Eye (tissue), 1 donor: ENCODE data around the gene LRRFIP2.
"Not testable (repeated sequence)": the region's sequence is repeated elsewhere in the genome, so short reads cannot be mapped to it uniquely, and the experiment has no call there.

Experiments
- DNase-seq: peaks from one replicate; pipeline ENCODE4 v3.0.0-alpha.2; 2015

Gene LRRFIP2

DNA sequence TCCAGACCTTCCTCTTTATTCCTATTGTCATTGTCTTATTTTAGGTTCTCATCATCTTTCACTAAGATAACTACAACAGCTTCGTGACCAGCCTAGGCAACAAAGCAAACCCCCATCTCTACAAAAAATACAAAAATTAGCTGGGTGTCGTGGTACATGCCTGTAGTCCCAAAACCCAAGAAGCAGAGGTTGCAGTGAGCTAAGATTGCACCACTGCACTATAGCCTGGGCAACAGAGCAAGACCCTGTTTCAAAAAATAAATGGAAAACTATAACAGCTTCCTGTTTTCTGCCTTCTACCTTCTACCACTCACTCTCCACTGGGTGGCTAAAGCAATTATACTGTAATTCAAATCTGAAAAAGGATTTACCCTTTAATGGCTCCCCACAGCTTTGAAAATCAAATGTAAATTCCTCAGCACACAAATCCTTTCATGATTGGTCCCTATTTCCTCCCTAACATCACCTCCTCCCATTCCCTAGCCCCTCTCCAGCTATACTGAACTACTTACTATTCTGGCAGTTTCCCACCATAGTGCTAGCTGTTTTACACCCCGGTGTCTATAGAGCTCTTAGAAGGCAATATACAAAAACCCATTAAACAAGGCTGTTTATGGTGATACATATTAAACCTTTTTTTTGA is 33.4 kb downstream of the LRRFIP2 start:
- DNase-seq = no peak

DNA sequence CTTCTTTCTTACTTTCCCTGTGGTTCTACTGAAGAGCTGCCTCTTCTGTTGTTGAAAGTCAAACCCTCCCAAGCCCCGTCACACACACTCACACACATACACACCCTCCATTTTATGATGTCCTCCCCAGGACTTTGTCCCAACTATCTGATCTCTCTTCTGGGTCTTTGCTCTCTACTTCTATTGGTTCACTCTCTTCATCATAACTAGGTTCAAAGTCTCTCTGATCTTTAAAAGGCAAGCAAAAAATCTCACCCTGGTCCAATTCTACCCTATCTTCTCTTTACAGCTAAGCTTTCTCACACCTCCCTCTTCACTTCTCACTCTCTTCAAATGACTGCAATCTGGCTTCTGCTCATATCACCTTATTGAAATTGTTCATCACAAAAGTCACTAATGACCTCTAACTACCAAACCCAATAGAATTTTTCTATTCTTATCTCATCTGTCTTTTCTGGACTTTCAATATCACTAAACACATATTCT is 34.8 kb downstream of the LRRFIP2 start:
- no peak for DNase-seq

DNA sequence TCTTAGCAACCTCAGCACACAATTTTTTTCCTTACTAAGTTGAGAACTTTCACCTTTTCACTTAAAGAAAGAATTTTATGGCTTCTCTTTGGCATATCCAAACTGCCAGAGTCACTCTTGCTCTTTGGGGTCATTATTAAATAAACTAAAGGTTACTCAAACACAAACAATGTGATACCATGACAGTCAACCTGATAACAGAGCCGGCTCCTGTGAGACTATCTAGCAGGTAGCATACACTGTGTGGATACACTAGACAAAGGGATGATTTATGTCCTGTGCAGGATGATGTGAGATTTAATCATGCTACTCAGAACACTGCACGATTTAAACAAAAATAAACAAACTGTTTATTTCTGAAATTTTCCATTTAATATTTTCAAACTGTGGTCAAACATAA is 35.6 kb downstream of the LRRFIP2 start:
- DNase-seq = no peak

DNA sequence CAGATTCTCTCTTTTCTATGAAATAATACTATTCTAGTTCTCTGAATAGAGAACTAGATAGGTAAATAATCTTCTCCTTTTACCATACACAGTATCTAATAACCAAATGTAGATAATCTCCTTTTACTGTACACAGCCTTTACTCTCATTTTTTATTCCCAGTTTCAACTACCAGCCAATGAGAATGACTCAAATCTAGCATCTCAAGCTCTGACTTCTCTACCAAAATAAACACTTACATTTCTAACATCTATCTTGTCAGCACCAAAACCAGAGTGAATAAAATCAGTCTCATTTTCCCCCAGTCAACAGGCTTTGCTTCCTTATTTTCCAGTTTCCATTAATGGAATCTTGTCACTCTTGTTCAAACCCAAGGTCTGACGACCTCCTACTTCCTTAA is 36.9 kb downstream of the LRRFIP2 start:
- DNase-seq = no peak

DNA sequence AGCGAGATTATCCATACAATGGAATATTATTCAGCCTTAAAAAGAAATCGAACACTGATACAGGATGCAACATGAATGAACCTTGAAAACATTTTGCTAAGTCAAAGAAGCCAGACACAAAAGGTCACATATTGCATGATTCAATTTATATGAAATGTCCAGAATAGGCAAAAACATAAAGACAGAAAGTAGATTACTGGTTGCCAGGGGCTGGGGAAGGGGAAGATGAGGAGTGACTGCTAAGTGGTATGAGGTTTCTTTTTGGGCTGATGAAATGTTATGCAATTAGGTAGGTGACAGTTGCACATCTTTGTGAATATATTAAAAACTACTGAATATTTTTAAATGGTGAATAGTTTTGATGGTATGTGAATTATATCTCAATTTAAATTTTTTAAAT is 38.3 kb downstream of the LRRFIP2 start:
- no peak for DNase-seq

DNA sequence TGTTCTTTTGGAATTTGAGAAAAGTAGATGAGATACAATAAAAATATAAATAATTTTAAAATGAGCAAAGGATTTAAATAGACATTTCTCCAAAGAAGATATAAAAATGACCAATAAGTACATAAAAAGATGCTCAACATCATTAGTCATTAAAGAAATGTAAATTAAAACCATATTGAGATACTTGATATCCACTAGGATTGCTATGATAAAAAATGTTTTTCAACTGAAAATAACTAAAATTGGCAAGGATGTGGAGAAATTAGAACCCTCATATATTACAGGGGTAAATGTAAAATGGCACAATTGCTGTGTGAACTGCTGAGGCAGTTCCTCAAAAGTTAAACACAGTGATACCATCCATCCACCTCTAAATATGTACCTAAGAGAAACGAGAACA is 38.8 kb downstream of the LRRFIP2 start:
- no peak for DNase-seq

DNA sequence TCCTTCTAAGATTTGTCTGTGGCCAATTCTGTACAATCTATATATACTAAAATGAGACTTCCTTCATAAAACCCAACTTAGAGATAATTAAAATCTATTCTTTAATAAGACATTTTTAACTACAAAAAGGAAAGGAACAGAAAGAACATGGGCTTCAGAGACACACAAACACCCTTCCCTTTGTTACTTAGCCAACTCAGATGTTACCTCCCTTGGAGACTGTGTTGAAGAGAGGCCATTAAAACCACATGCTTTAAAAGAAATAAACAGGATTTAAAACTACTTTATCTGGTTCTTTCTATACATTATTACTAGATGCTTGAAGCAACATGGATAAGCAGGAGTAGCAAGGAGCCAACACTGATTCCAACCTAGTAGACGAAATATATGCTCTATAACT is 42.0 kb downstream of the LRRFIP2 start:
- no peak for DNase-seq

DNA sequence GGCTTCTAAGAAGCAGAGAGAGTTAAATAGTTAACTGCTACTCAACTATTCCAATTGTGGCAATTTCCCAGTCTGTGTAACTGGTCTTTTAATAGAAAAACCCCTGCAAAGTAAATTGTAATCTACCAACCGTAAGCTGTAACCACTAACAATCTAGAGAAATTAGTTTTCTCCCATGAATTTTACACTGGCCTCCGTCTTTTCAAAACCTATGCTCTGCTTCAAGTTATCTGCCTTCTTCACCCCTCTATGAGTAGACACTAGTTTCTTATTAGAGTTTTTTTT is 42.6 kb downstream of the LRRFIP2 start:
- no peak for DNase-seq

DNA sequence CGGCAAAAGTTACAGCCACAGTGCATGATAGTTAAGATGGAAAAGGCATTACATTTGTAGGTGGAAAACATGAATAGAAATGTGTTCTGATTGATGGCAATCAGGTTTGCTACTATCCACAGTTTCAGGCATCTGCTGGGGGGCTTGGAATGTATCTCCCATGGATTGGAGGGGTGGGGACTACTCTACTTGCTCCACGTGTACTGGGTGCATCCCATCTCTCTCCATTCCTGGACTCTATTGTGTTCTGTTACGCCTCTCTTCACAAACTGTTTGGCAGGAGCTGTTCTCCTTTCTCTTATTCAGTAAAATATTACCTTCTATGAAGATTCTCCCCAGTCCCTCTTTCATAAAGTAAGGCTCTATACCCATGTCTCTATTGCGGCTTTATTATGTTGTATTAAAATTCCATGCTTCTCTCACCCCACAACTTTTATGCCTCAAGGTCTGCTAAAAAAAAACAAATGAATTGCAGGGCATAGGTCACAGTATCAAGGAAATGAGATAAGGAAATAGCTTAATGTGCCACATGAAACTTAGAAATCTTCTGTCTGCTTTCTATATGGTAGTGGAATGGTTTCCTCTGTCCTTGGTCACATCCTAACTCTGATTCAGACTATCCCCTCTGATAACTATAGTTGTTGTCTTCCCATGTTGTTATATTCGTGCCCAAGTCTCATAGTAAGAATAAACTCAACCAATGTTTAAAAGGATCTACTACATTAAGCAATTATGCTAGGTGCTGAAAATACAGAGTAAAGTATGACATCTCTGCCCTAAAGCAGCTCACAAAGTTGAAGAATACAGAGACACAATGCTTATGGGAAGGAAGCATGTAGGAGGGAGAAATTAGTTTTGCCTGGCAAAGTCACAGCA is 43.2 kb downstream of the LRRFIP2 start:
- no peak for DNase-seq

DNA sequence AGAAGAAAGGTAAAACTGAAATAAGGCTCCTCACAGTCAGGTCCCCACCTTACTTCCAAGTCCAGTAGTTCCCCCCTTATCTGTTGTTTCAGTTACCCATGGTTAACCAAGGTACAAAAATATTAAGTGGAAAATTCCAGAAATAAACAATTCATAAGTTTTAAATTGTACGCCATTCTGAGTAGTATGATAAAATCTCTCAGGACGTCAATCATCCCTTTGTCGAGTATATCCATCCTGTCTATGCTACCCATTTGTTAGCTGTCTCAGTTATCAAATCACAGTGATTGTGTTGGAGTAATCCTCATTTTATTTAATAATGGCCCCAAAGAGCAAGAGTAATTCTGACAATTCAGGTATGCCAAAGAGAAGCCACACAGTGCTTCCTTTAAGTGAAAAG is 43.9 kb downstream of the LRRFIP2 start:
- DNase-seq = no peak

DNA sequence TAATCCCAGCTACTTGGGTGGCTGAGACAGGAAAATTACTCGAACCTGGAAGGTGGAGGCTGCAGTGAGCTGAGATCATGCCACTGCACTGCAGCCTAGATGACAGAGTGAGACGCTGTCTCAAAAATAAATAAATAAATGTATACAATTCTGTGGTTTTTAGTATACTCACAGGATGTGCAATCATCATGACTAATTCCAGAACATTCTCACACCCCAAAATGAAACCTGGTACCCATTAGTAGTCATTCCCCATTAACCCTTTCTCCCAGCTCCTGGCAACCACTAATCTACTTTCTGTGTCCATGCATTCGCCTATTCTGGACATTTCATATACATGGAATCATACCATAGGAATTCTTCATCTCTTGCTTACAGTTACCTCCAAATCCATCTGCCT is 44.5 kb downstream of the LRRFIP2 start:
- DNase-seq = no peak

DNA sequence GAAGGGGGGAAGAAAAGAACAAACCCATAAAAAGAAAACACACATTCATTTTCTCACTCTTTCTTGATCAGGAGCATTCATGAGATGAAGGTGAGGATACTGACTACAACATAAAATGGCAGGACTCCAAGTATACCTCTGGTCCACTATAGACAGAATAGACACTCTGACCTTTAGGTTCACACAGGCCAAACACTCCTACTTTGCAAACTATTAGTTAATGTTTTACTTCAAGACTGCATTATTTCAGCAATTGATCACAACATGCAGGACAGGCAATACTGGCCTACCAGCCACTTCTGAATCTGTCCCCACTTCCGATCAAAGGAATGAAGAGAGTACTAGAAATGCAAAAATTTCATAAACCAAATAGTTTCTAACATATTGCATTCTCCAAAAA is 47.0 kb downstream of the LRRFIP2 start:
- no peak for DNase-seq

DNA sequence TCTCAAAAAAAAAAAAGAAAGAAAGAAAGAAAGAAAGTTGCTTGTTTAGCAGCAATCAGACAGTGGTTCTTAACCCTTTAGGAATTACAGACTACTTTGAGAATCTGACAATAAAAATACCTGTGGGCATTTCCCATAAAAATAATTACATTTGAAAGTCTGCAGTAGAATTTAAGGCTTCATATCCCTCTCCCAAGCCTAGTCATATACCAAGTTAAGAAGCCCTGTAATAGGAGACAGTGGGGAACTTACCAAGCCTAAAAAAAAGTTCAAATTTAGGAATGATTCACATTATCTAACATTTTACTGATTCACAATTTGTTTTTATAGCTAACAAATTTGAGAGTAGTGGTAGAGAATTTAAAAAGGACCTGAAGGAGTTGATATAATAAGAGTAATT is 47.5 kb downstream of the LRRFIP2 start:
- DNase-seq = no peak

DNA sequence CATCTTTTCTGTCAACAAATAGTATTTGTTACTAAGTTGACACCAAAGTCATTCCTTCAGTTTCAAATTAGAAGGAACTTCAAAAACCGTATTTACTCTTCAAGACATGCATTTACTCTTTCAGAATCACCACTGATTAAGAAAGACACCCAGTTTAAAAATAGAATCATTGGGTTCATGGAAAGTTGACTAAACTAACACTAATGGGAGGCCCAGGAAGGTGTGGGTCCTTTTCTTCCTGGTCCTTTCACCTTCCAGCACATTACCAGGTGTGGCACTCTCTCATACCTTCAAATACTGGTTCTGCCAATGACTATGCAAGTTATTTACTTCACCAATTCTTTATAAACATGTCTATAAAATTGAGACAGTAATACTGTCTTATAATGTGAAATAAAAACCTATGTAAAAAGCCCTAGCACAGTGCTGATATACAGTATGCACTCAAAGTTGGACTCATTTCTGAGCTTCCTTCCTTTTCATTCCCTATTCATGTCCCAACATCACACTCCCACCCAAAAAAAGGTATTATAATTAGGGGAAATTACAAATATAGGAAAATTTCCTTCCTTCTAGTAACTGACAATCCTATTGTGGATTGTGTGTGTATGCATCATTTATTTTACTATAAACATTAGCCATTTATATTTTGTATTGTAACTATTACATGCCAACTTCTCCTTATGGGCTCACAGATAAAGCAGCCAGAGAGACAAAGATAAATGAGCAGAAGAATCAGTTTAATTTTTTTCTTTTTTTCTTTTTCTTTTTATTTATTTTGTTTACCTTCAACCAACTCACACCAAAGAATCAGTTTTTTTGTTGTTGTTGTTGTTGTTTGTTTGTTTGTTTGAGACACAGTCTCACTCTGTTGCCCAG is 48.9 kb downstream of the LRRFIP2 start:
- DNase-seq = no peak

DNA sequence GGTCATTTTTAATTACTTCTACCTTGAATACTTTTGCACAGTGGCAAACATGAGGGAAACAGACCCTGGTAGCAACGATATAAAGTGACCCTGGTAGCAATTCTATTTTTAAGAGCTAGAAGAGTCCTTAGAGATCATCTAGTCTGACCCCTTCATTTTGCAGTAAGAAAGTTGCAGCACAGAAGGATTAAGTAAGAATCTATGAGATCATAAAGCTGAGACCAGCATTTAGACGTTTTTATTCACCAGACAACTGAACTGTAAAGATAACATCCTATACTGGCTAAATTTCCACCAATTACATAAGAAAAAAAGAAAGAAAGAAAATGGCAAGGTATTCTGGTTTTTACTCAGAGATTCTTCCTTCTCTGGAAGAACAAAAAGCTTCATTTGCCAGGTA is 49.9 kb downstream of the LRRFIP2 start:
- no peak for DNase-seq

DNA sequence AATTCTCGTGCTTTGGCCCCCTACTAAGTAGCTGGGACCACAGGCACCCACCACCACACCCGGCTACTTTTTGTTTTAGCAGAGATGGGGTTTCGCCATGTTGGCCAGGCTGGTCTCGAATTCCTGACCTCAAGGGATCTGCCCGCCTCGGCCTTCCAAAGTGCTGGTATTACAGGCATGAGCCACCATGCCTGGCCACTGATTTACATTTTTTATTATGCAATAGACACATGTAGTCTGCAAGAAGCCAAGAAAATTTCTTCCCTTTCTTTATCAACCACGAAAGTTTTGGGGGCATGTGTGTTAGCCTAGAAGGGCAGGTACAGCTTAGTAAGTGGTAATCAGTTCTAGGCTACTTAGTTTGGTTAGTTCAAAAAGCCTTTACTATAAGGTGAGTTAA is 51.1 kb downstream of the LRRFIP2 start:
- DNase-seq = no peak

DNA sequence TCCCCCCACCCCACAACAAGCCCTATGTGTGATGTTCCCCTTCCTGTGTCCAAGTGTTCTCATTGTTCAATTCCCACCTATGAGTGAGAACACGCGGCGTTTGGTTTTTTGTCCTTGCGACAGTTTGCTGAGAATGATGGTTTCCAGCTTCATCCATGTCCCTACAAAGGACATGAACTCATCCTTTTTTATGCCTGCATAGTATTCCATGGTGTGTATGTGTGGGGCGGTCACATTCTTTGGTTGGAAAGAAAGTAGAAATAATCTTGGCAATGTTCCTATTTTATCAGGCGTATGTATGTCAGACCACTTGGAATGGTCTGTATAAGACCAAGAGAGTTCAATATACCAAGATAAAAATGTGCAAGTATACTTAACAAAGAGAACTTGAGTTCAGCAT is 52.3 kb downstream of the LRRFIP2 start:
- not testable (repeated sequence) for DNase-seq

DNA sequence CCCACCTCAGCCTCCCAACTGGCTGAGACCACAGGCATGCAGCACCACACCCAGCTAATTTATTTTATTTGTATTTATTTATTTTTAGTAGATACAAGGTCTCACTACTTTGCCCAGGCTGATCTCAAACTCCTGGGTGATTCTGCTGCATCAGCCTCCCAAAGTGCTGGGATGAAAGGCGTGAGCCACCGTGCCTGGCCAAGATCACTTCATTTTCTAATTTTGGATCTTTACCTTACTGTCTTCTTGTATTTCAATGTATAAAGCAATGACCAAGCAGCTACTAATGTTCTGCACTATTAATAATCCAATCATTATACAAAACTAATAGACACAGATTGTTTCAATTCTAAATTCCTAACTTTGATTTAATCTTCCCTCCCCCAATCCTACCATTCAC is 56.2 kb downstream of the LRRFIP2 start:
- no peak for DNase-seq

DNA sequence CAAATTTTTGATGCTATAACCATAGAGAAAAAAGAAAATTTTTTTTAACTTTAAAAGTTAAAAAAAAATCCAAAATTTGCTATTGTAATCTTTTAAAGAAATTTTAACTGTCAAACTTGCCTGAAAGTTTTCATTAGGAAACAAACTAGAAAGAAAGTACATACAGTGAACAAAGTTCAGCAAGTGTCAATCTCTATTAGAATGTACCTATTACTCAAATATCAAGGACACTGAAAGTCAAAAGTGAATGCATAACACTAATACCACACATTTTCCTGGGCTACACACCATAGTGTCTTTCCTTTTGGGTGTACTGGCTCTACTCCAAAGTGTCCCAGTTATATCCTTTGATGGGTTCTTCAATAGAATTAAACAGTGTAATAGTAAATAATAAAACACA is 56.8 kb downstream of the LRRFIP2 start:
- no peak for DNase-seq

DNA sequence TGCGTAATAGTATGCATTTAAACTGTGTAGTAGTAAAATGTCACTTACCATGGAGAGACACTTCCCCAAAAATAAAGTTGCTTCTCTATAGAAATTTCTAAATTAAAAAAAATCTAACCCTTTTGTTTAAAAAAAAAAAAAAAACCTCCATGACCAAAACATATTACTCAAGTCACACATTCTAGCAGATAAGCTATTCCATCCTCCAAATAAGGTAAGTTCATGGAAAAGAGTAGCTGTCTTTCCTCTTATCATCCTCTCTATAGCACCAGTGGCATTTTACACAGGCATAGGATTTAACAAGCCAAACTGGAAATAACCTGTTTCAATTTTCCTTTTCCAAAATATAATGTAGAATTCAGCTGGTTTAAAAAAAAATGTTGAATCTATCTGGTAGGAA is 57.4 kb downstream of the LRRFIP2 start:
- no peak for DNase-seq

DNA sequence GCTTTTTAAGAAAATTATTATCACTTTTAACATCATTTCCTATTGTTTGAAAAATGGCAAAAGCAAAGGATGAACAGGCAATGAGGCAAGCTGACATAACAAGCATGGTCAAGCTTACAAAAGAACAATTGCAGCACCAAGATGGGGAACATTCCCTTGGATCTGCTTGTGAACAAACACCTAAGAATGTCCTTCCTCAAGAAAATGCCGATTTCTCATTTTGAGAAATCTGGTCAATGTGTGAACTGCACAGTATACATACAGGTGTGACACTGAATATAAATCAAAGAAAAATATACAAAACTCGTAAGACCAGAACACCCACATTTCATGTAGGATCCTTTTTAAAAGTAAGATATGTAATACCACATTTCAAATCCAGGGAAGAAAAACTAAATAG is 58.9 kb downstream of the LRRFIP2 start:
- no peak for DNase-seq

DNA sequence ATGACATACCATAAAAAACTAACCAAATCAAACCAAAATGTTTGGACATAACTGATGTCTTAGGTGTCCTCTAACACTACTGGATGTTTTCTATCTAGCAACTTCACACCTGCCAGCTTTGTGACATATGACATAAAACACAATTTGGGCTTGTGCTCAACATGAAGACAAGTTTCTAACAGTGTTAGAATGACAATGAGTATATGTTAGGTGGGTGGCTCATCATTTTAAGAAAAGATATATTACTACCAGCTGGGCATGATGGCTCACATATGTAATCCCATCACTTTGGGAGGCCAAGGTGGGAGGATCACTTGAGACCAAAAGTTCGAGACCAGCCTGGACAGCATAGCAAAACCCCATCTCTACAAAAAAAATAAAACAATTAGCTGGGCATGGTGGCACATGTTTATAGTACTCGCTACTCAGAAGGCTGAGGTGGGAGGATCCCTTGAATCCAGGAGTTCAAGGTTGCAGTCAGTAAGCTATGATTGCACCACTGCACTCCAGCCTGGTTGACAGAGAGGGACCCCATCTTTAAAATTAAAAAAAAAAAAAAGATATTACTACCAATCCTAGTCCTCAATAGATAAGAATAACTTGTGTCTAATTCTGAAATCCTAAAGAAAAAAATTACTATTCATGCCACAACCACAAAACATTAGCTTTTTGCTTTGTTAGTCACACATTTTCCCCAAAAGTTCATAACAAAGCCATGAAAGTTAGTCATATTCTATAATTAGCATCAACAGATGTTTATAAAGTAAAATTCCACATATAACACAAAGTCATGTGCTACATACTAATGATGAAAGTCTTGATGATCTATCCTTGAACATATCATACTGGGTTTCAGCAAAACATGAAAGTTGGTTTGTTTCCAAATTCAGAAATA is 59.9 kb downstream of the LRRFIP2 start:
- DNase-seq = no peak

DNA sequence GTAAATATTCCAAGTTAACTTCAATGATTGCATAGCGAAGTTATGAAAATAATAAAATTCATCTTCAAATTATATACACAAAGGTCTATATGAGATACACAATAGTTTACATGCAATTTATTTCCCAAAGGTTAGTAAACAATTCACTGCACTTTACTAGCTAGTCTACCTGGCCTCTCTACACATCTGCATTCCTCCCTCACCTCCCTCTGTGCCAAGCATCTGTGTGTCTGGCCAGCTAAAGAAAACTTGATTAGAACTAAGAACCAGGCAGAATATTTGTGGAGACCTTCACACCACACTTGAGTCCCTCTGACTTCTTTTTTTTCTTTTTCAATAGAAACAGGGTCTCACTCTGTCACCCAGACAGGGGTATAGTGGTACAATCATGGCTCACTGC is 61.4 kb downstream of the LRRFIP2 start:
- no peak for DNase-seq
